SK-N-SH (cell line): ENCODE measurements around the gene SERPINA3. TPM values are rescaled to one million over a fixed set of nuclear protein-coding genes. Genes with fewer than 3 reads are reported as not detected.
"Not testable (repeated sequence)": the region's sequence is repeated elsewhere in the genome, so short reads cannot be mapped to it uniquely, and the experiment has no call there.

Experiments used
- CTCF ChIA-PET: fragments of 300-600, 350-600 bp; formaldehyde crosslinking; extraction: SDS; loops from one replicate; lab custom pipeline; 2021; lab: Yijun Ruan, JAX
- POLR2A ChIA-PET: fragments of 350-600 bp; sonication (Branson Sonifier 250); formaldehyde crosslinking; extraction: SDS; loops from one replicate; lab custom pipeline; 2020; ENCODE audit warnings: antibody characterized with exemption, inconsistent platforms; lab: Yijun Ruan, JAX
- DNase-seq: peaks from one replicate; pipeline ENCODE4 v3.0.0; 2012
- H2AFZ ChIP-seq: fragments of 200-600 bp; sonication (generic); 2 replicates; pipeline ENCODE4 v1.8.1; 2016; ENCODE audit warnings: antibody characterized with exemption, mild to moderate bottlenecking, low read depth
- H3F3A ChIP-seq: fragments of 200-600 bp; sonication (generic); replicated peaks from 2 replicates; pipeline ENCODE3; 2016; ENCODE audit warnings: antibody characterized with exemption, mild to moderate bottlenecking; ENCODE audit not compliant: insufficient read depth
- H3K27ac ChIP-seq, 2 experiments: fragments of 200-500 bp in 1 of 2; fragments of 200-600 bp in 1 of 2; sonication (Bioruptor generic) in 1 of 2; sonication (generic), shearing (Covaris generic) in 1 of 2; 2 replicates each; pipeline versions ENCODE4 v1.5.1 to v1.6.1; 2014 to 2016; ENCODE audit warnings: low read depth in 2 of 2, inconsistent platforms in 1 of 2, low read length in 1 of 2, mild to moderate bottlenecking in 1 of 2, mixed read lengths in 1 of 2
- H3K27me3 ChIP-seq: fragments of 200-600 bp; sonication (generic), shearing (Covaris generic); 2 replicates; pipeline ENCODE4 v1.6.1; 2016; ENCODE audit warnings: mixed run types; ENCODE audit not compliant: insufficient read depth
- H3K36me3 ChIP-seq, 2 experiments: fragments of 200-500 bp in 1 of 2; fragments of 200-600 bp in 1 of 2; sonication (Bioruptor generic) in 1 of 2; sonication (generic) in 1 of 2; replicated peaks in 1 of 2; 2 replicates each; pipeline versions ENCODE3 to v1.5.1; 2014 to 2016; ENCODE audit warnings: low read length in 1 of 2, mild to moderate bottlenecking in 1 of 2; ENCODE audit not compliant: insufficient read depth in 2 of 2, control insufficient read depth in 1 of 2
- H3K4me1 ChIP-seq, 2 experiments: fragments of 200-500 bp in 1 of 2; fragments of 200-600 bp in 1 of 2; sonication (Bioruptor generic) in 1 of 2; sonication (generic), shearing (Covaris generic) in 1 of 2; 2 replicates each; pipeline versions ENCODE4 v1.5.1 to v1.6.1; 2014 to 2016; ENCODE audit warnings: low read depth in 1 of 2, low read length in 1 of 2, mixed run types in 1 of 2; ENCODE audit not compliant: insufficient read depth in 2 of 2, control insufficient read depth in 1 of 2
- H3K4me2 ChIP-seq: fragments of 200-600 bp; sonication (generic), shearing (Covaris generic); 2 replicates; pipeline ENCODE4 v1.6.1; 2017; ENCODE audit warnings: mixed run types
- H3K4me3 ChIP-seq, 2 experiments: fragments of 200-500 bp in 1 of 2; fragments of 200-600 bp in 1 of 2; sonication (Bioruptor generic) in 1 of 2; sonication (generic), shearing (Covaris generic) in 1 of 2; 2 replicates each; pipeline versions ENCODE4 v1.5.1 to v1.8.1; 2014 to 2016; ENCODE audit warnings: low read depth in 2 of 2, inconsistent platforms in 1 of 2, low read length in 1 of 2, mild to moderate bottlenecking in 1 of 2, mixed read lengths in 1 of 2, moderate library complexity in 1 of 2
- H3K79me2 ChIP-seq: fragments of 200-600 bp; sonication (generic); 2 replicates; pipeline ENCODE4 v1.8.1; 2017; ENCODE audit warnings: mild to moderate bottlenecking; ENCODE audit not compliant: insufficient read depth
- H3K9ac ChIP-seq: fragments of 200-600 bp; sonication (generic); 2 replicates; pipeline ENCODE4 v1.6.1; 2017; ENCODE audit warnings: mixed run types
- H3K9me2 ChIP-seq: fragments of 200-600 bp; sonication (generic); 2 replicates; pipeline ENCODE4 v1.6.1; 2017; ENCODE audit warnings: mixed run types
- H3K9me3 ChIP-seq: fragments of 200-600 bp; sonication (generic); 2 replicates; pipeline ENCODE4 v1.6.1; 2017; ENCODE audit warnings: mixed run types, mild to moderate bottlenecking, moderate library complexity
- H4K20me1 ChIP-seq: fragments of 200-600 bp; sonication (generic); 2 replicates; pipeline ENCODE4 v1.6.1; 2017; ENCODE audit warnings: mild to moderate bottlenecking, mixed run types; ENCODE audit not compliant: insufficient read depth
- CHD2 ChIP-seq: fragments of 150-350 bp; IDR thresholded peaks from 2 replicates; pipeline ENCODE4 v1.6.1; 2018; ENCODE audit warnings: low read length; ENCODE audit not compliant: partially characterized antibody
- EP300 ChIP-seq, 2 experiments: IDR thresholded peaks; 2 replicates each; pipeline versions ENCODE4 v1.4.0 to v1.6.1; 2012; ENCODE audit warnings: borderline replicate concordance in 1 of 2, low read depth in 1 of 2, low read length in 1 of 2
- EZH2phosphoT487 ChIP-seq: fragments of 200-600 bp; sonication (generic); IDR thresholded peaks from 2 replicates; pipeline ENCODE4 v1.6.1; 2017; ENCODE audit warnings: low read depth, mixed run types, mild to moderate bottlenecking, antibody characterized with exemption, moderate library complexity, borderline replicate concordance
- FOXM1 ChIP-seq: IDR thresholded peaks from 2 replicates; pipeline ENCODE4 v1.4.0; 2012; ENCODE audit warnings: low read depth, mild to moderate bottlenecking
- GATA2 ChIP-seq: sonication (generic); formaldehyde crosslinking; IDR thresholded peaks from 2 replicates; pipeline ENCODE4 v1.5.0; 2020; ENCODE audit warnings: mild to moderate bottlenecking, missing genetic modification reagents
- POLR2AphosphoS5 ChIP-seq: IDR thresholded peaks from 2 replicates; pipeline ENCODE4 v1.6.1; 2012; ENCODE audit warnings: low read depth, low read length
- RAD21 ChIP-seq: IDR thresholded peaks from 2 replicates; pipeline ENCODE4 v1.6.1; 2012; ENCODE audit warnings: mild to moderate bottlenecking, low read length
- RXRA ChIP-seq: IDR thresholded peaks from 2 replicates; pipeline ENCODE4 v1.4.0; 2012; ENCODE audit warnings: low read depth, mild to moderate bottlenecking, borderline replicate concordance
- SMC3 ChIP-seq: IDR thresholded peaks from 2 replicates; pipeline ENCODE4 v1.6.1; 2012; ENCODE audit warnings: low read depth, low read length, improper control_type of control experiment
- TEAD4 ChIP-seq: IDR thresholded peaks from 2 replicates; pipeline ENCODE4 v1.4.0; 2012; ENCODE audit warnings: mild to moderate bottlenecking, borderline replicate concordance; ENCODE audit not compliant: insufficient read depth
- YY1 ChIP-seq: IDR thresholded peaks from 2 replicates; pipeline ENCODE4 v1.4.0; 2012; ENCODE audit warnings: low read depth, mild to moderate bottlenecking
- WGBS: methylation state at CpG from one replicate; pipeline ENCODE4 v1.1.6; 2017; ENCODE audit warnings: low lambda C conversion rate; 5-methylcytosine and 5-hydroxymethylcytosine counted together
- polyA plus RNA-seq, 3 experiments: library from polyadenylated mRNA; depleted of rRNA; stranded (reverse); fragments of >200 nt; gene quantifications; 2 replicates each; pipeline ENCODE4 v1.2.3, GENCODE V29; 2012
- TF ChIP-seq, protein P1 (sequence below): fragments of 150-350 bp; IDR thresholded peaks from 2 replicates; pipeline ENCODE4 v1.6.1; 2017; ENCODE audit warnings: antibody characterized with exemption, low read length, low read depth, borderline replicate concordance

The SERPINA3 gene
- polyA plus RNA-seq, 1 of the 3 experiments (the other 2 are of a cell fraction) = 0.25 TPM

DNA sequence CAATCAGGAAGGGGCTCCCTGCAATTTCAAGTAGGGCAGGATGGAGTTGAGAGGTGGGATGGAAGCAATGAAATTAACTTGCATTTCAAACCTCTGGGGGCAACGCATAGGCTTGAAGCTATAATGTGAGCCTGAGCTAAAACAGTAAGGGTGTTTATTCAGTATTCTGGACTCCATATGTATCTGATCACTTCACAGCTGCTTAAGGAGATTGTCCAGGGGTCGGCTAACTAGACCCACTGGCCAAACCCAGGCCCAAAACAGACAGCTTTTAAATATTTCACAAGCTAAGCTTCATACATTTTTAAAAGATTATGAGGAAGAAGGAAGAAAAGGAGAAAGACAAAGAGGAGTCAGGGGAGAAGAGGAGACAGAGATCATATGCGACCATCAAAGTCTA lies 6.8 kb upstream of the SERPINA3 start:
- ChIA-PET CTCF (no interaction called here), POLR2A (no interaction called here)
- Histone ChIP-seq H3K4me3 (no peak overlapping the region), H3K27ac (no peak overlapping the region), H3K4me1 (peaks cover 0 to 18% of the 10 kb centered on the region in 2 experiments; a peak in 2 of 4 replicates), H3K9me2 (no peaks in the 10 kb centered on the region), H3K79me2 (no peaks in the 10 kb centered on the region), H4K20me1 (no peaks in the 10 kb centered on the region), H3K36me3 (no peaks in the 10 kb centered on the region), H2AFZ (no peak overlapping the region), H3F3A (peaks cover 8% of the 10 kb centered on the region), H3K9ac (no peak overlapping the region), H3K27me3 (no peaks in the 10 kb centered on the region), H3K4me2 (no peak overlapping the region), H3K9me3 (no peaks in the 10 kb centered on the region)
- no peak for DNase-seq
- 62% methylated on average over 3 of the region's 3 CpGs for WGBS
- TF ChIP-seq POLR2AphosphoS5 (no peak), YY1 (no peak), SMC3 (no peak)
- TF ChIP-seq, protein P1, sequence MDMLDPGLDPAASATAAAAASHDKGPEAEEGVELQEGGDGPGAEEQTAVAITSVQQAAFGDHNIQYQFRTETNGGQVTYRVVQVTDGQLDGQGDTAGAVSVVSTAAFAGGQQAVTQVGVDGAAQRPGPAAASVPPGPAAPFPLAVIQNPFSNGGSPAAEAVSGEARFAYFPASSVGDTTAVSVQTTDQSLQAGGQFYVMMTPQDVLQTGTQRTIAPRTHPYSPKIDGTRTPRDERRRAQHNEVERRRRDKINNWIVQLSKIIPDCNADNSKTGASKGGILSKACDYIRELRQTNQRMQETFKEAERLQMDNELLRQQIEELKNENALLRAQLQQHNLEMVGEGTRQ = no peak

- H3K9me3 ChIP-seq, H3K4me3 ChIP-seq, H4K20me1 ChIP-seq, H3K27ac ChIP-seq, H3K36me3 ChIP-seq, H3K9me2 ChIP-seq, H3K27me3 ChIP-seq, H2AFZ ChIP-seq, POLR2A ChIA-PET, H3K4me2 ChIP-seq, CTCF ChIA-PET, DNase-seq, H3K4me1 ChIP-seq, H3K79me2 ChIP-seq, H3F3A ChIP-seq, H3K9ac ChIP-seq: not testable (repeated sequence)
- 78% methylated on average over 1 of the region's 1 CpG for WGBS
These were observed 3.2 kb upstream of the SERPINA3 start for GRCh38 chr14:94608966-94609365.

DNA sequence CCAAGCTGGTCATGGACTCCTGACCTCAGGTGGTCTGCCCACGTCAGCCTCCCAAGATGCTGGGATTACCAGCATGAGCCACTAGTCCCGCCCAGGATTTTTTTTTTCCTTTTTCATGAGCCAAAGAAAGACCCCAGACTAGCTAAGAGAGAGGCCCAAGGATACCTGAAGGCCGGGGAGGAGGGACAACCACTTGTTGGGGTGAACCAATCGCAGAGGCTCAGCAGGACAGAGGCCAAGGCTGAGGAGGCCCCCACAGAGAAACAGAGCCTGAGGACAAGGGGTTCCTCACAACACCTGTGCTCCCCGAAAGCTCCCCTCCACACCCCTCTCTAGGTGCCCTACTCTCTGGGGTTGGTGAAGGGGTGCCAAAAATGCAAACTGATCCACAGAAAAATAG lies 1.0 kb upstream of the SERPINA3 start:
- no peak overlapping the region for H3K9ac ChIP-seq
- H3K4me1 ChIP-seq = no peaks in the 10 kb centered on the region
- no peaks in the 10 kb centered on the region for H3K9me3 ChIP-seq
- POLR2A ChIA-PET = no interaction called here
- peaks cover 4% of the 10 kb centered on the region for H3F3A ChIP-seq
- TF ChIP-seq POLR2AphosphoS5 = no peak
- TF ChIP-seq CHD2 = no peak
- no peak for TF ChIP-seq FOXM1
- no peak for TF ChIP-seq RXRA
- no peak for TF ChIP-seq EP300 (IDR thresholded peaks at IDR 0.05; ENCODE audit: borderline replicate concordance in 1 of 2, low read depth in 1 of 2, low read length in 1 of 2)
- no peak for TF ChIP-seq EZH2phosphoT487
- TF ChIP-seq RAD21 = no peak
- TF ChIP-seq GATA2 (CRISPR knock-in tag) = no peak
- TF ChIP-seq TEAD4 = no peak
- no peaks in the 10 kb centered on the region for H4K20me1 ChIP-seq
- H2AFZ ChIP-seq = no peak overlapping the region
- no peak for DNase-seq
- no peaks in the 10 kb centered on the region for H3K27me3 ChIP-seq
- H3K36me3 ChIP-seq = no peaks in the 10 kb centered on the region
- peak overlapping the region in 1 of 2 experiments; percentile 80; a peak in 2 of 4 replicates for H3K27ac ChIP-seq
- WGBS = 88% methylated on average over 5 of the region's 5 CpGs
- H3K79me2 ChIP-seq = no peaks in the 10 kb centered on the region
- no peak overlapping the region for H3K4me2 ChIP-seq
- CTCF ChIA-PET = no interaction called here
- H3K4me3 ChIP-seq = no peak overlapping the region
- H3K9me2 ChIP-seq = no peaks in the 10 kb centered on the region
